ENCODE measurements around the gene SEC31A. TPM values are rescaled to one million over a fixed set of nuclear protein-coding genes. Genes with fewer than 3 reads are reported as not detected.

The SEC31A gene
- total RNA-seq, 1 experiment from 2014 or later, result 128 TPM

DNA sequence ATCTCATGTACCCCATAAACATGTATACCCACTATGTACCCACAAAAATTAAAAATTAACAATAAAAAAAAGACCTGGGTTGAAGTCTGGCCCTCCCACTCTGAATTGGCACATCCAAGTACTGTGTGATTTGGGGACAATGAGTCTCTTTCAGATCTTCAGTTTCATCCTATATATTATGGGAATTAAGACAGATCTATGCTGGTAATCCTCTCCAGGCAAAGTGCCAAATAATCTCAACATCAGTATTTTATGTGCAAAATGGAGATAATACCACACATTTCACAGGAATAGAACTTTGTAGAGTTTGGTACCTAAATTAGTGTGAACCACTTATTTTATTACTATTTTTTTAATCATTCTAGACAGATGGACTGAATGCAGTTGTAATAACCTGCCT lies 81.3 kb downstream of the SEC31A start:
- Histone ChIP-seq H4K20me1 (ENCODE audit: control insufficient read depth, insufficient read depth, insufficient read length) (no peaks in the 10 kb centered on the region), H2BK5ac (ENCODE audit: insufficient read length, low read length) (no peak overlapping the region), H3T11ph (ENCODE audit: low read length) (no peak overlapping the region), H4K8ac (replicated peaks; ENCODE audit: insufficient read length, low read depth, low read length) (no peak overlapping the region), H3K4me2 (ENCODE audit: insufficient read depth, insufficient read length, low read length) (no peak overlapping the region), H4K91ac (ENCODE audit: insufficient read length, low read depth, low read length) (no peak overlapping the region), H3K79me1 (ENCODE audit: insufficient read depth, low read depth, low read length, poor library complexity, severe bottlenecking) (no peaks in the 10 kb centered on the region), H3K27me3 (ENCODE audit: insufficient read depth, low read length) (peaks cover 23% of the 10 kb centered on the region; the same call in 1 of the 2 replicates), H4K5ac (ENCODE audit: insufficient read length, low read depth, low read length) (no peak overlapping the region), H3K4me1 (ENCODE audit: insufficient read depth, low read length) (no peaks in the 10 kb centered on the region; the same call in 1 of the 2 replicates), H3K9ac (ENCODE audit: extremely low read depth, insufficient read length, low read length) (no peak overlapping the region), H3K9me3 (ENCODE audit: control insufficient read depth, low read depth, low read length) (no peaks in the 10 kb centered on the region), H3K23me2 (ENCODE audit: insufficient read length, low read depth, low read length, poor library complexity, severe bottlenecking) (peaks cover 4% of the 10 kb centered on the region), H2AK5ac (ENCODE audit: insufficient read length, low read length) (no peak overlapping the region), H3K79me2 (ENCODE audit: insufficient read depth, low read length) (no peaks in the 10 kb centered on the region), H3K18ac (ENCODE audit: insufficient read length, low read depth, low read length) (no peak overlapping the region), H2BK15ac (ENCODE audit: low read depth, low read length) (no peak overlapping the region), H2BK120ac (ENCODE audit: low read depth, low read length, poor library complexity, severe bottlenecking) (no peak overlapping the region), H3K4ac (ENCODE audit: low read depth, low read length) (no peak overlapping the region), H3K23ac (ENCODE audit: insufficient read length, low read depth, low read length) (no peak overlapping the region), H2BK20ac (ENCODE audit: low read depth, low read length, poor library complexity, severe bottlenecking) (no peak overlapping the region), H3K14ac (ENCODE audit: insufficient read depth, low read length) (no peak overlapping the region), H3K56ac (ENCODE audit: insufficient read length, low read depth, low read length) (no peak overlapping the region), H3K27ac (ENCODE audit: insufficient read length, low read depth, low read length) (no peak overlapping the region), H2BK12ac (ENCODE audit: insufficient read length, low read depth, low read length) (no peak overlapping the region), H2AFZ (ENCODE audit: low read length) (no peak overlapping the region)
- Mint-ChIP-seq H3K4me3 (no peak overlapping the region), H3K9me3 (no peaks in the 10 kb centered on the region), H3K27me3 (ENCODE audit: low read depth) (peaks cover 58% of the 10 kb centered on the region), H3K36me3 (ENCODE audit: insufficient read depth in 1 of 3, low read depth in 3 of 3) (no peaks in the 10 kb centered on the region), H3K4me1 (peaks cover 14% of the 10 kb centered on the region in 2 experiments), H3K27ac (no peak overlapping the region)
- DNase-seq, result no peak
- TF ChIP-seq, protein P1, sequence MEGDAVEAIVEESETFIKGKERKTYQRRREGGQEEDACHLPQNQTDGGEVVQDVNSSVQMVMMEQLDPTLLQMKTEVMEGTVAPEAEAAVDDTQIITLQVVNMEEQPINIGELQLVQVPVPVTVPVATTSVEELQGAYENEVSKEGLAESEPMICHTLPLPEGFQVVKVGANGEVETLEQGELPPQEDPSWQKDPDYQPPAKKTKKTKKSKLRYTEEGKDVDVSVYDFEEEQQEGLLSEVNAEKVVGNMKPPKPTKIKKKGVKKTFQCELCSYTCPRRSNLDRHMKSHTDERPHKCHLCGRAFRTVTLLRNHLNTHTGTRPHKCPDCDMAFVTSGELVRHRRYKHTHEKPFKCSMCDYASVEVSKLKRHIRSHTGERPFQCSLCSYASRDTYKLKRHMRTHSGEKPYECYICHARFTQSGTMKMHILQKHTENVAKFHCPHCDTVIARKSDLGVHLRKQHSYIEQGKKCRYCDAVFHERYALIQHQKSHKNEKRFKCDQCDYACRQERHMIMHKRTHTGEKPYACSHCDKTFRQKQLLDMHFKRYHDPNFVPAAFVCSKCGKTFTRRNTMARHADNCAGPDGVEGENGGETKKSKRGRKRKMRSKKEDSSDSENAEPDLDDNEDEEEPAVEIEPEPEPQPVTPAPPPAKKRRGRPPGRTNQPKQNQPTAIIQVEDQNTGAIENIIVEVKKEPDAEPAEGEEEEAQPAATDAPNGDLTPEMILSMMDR (conservative IDR thresholded peaks at IDR 0.05), result no peak

Data from H9 (cell line).